GM19397 (cell line): ENCODE results near the gene IQCK.

Experiments
- ATAC-seq: cut with Tn5 transposase; IDR thresholded peaks from one replicate; pipeline ENCODE4 v1.9.1; 2021; ENCODE audit warnings: mild to moderate bottlenecking, moderate library complexity; ENCODE audit not compliant: unreplicated experiment

The IQCK gene

GRCh38 chr16:19879241-19879792 lies 161.2 kb downstream of the IQCK start:
- no peak for ATAC-seq

- no peak for ATAC-seq
Measured at GRCh38 chr16:19881028-19881427, 163.0 kb downstream of the IQCK start.

GRCh38 chr16:19881783-19882182 lies 163.7 kb downstream of the IQCK start:
- no peak for ATAC-seq

GRCh38 chr16:19882186-19882585 lies 164.1 kb downstream of the IQCK start:
- ATAC-seq, result no peak

- ATAC-seq, result no peak
Measured at GRCh38 chr16:19882646-19883045, 164.6 kb downstream of the IQCK start.

GRCh38 chr16:19883296-19883965 lies 165.4 kb downstream of the IQCK start:
- ATAC-seq, result no peak

- no peak for ATAC-seq
Measured at GRCh38 chr16:19883966-19884485, 166.0 kb downstream of the IQCK start.

GRCh38 chr16:19884611-19885450 lies 166.8 kb downstream of the IQCK start, which contains the start of gene GPRC5B:
Gene GPRC5B, minus strand, starts transcription at chr16:19884848. Its CDS starts 12,003 bp downstream, at chr16:19872845.
- ATAC-seq, result no peak

GRCh38 chr16:19885451-19886072 lies 167.5 kb downstream of the IQCK start:
- ATAC-seq, result no peak

GRCh38 chr16:19886073-19886941 lies 168.2 kb downstream of the IQCK start:
- ATAC-seq, result no peak

GRCh38 chr16:19888834-19889233 lies 170.8 kb downstream of the IQCK start:
- no peak for ATAC-seq

- no peak for ATAC-seq
Measured at GRCh38 chr16:19890901-19891300, 172.8 kb downstream of the IQCK start.

- no peak for ATAC-seq
Measured at GRCh38 chr16:19892902-19893301, 174.8 kb downstream of the IQCK start.

- no peak for ATAC-seq
Measured at GRCh38 chr16:19894586-19894985, 176.5 kb downstream of the IQCK start.

- ATAC-seq, result no peak
Measured at GRCh38 chr16:19896951-19897350, 178.9 kb downstream of the IQCK start.

- ATAC-seq, result no peak
Measured at GRCh38 chr16:19898166-19898565, 180.1 kb downstream of the IQCK start.

GRCh38 chr16:19898924-19899604 lies 181.0 kb downstream of the IQCK start:
- ATAC-seq, result no peak

GRCh38 chr16:19899605-19899955 lies 181.5 kb downstream of the IQCK start:
- no peak for ATAC-seq

- no peak for ATAC-seq
Measured at GRCh38 chr16:19901164-19901563, 183.1 kb downstream of the IQCK start.
